Panc1 (cell line): ENCODE results near the gene HMG20B.

Experiments
- CTCF ChIP-seq: fragments of 450-650 bp; IDR thresholded peaks from 2 replicates; pipeline ENCODE4 v1.5.1; 2017; ENCODE audit warnings: mild to moderate bottlenecking
- SIN3A ChIP-seq: IDR thresholded peaks from 2 replicates; pipeline ENCODE4 v1.6.1; 2012; ENCODE audit warnings: low read depth, mild to moderate bottlenecking, low read length, moderate library complexity, borderline replicate concordance; ENCODE audit not compliant: insufficient read depth

DNA sequence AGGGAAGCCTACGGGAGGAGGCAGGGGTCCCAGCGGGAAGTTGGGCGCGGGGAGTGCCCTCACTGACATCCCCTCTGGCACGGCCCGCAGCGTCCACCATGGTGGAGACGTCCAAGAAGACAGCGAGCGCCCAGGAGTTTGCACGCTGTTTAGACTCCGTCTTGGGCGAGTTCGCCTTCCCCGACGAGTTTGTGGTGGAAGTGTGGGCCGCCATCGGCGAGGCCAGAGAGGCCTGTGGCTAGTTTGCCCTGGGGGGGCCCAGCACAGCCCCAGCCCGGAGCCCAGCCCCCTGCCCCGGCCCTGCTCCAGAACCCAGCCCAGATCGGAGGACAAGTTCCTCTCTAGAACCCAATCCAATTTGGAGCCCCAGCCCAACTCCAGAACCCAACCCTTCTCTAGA, 17.2 kb downstream of the HMG20B start:
- TF ChIP-seq CTCF: no peak
- no peak for TF ChIP-seq SIN3A
